SK-N-SH (cell line): Measurements from ENCODE around the gene LRTM1. TPM values are rescaled to one million over a fixed set of nuclear protein-coding genes. Genes with fewer than 3 reads are reported as not detected.

Experiments
- CTCF ChIA-PET: fragments of 300-600, 350-600 bp; formaldehyde crosslinking; extraction: SDS; loops from one replicate; lab custom pipeline; 2021; lab: Yijun Ruan, JAX
- POLR2A ChIA-PET: fragments of 350-600 bp; sonication (Branson Sonifier 250); formaldehyde crosslinking; extraction: SDS; loops from one replicate; lab custom pipeline; 2020; ENCODE audit warnings: antibody characterized with exemption, inconsistent platforms; lab: Yijun Ruan, JAX
- DNase-seq: peaks from one replicate; pipeline ENCODE4 v3.0.0; 2012
- H2AFZ ChIP-seq: fragments of 200-600 bp; sonication (generic); 2 replicates; pipeline ENCODE4 v1.8.1; 2016; ENCODE audit warnings: antibody characterized with exemption, mild to moderate bottlenecking, low read depth
- H3F3A ChIP-seq: fragments of 200-600 bp; sonication (generic); replicated peaks from 2 replicates; pipeline ENCODE3; 2016; ENCODE audit warnings: antibody characterized with exemption, mild to moderate bottlenecking; ENCODE audit not compliant: insufficient read depth
- H3K27ac ChIP-seq, 2 experiments: fragments of 200-500 bp in 1 of 2; fragments of 200-600 bp in 1 of 2; sonication (Bioruptor generic) in 1 of 2; sonication (generic), shearing (Covaris generic) in 1 of 2; 2 replicates each; pipeline versions ENCODE4 v1.5.1 to v1.6.1; 2014 to 2016; ENCODE audit warnings: low read depth in 2 of 2, inconsistent platforms in 1 of 2, low read length in 1 of 2, mild to moderate bottlenecking in 1 of 2, mixed read lengths in 1 of 2
- H3K27me3 ChIP-seq: fragments of 200-600 bp; sonication (generic), shearing (Covaris generic); 2 replicates; pipeline ENCODE4 v1.6.1; 2016; ENCODE audit warnings: mixed run types; ENCODE audit not compliant: insufficient read depth
- H3K36me3 ChIP-seq, 2 experiments: fragments of 200-500 bp in 1 of 2; fragments of 200-600 bp in 1 of 2; sonication (Bioruptor generic) in 1 of 2; sonication (generic) in 1 of 2; replicated peaks in 1 of 2; 2 replicates each; pipeline versions ENCODE3 to v1.5.1; 2014 to 2016; ENCODE audit warnings: low read length in 1 of 2, mild to moderate bottlenecking in 1 of 2; ENCODE audit not compliant: insufficient read depth in 2 of 2, control insufficient read depth in 1 of 2
- H3K4me1 ChIP-seq, 2 experiments: fragments of 200-500 bp in 1 of 2; fragments of 200-600 bp in 1 of 2; sonication (Bioruptor generic) in 1 of 2; sonication (generic), shearing (Covaris generic) in 1 of 2; 2 replicates each; pipeline versions ENCODE4 v1.5.1 to v1.6.1; 2014 to 2016; ENCODE audit warnings: low read depth in 1 of 2, low read length in 1 of 2, mixed run types in 1 of 2; ENCODE audit not compliant: insufficient read depth in 2 of 2, control insufficient read depth in 1 of 2
- H3K4me2 ChIP-seq: fragments of 200-600 bp; sonication (generic), shearing (Covaris generic); 2 replicates; pipeline ENCODE4 v1.6.1; 2017; ENCODE audit warnings: mixed run types
- H3K4me3 ChIP-seq, 2 experiments: fragments of 200-500 bp in 1 of 2; fragments of 200-600 bp in 1 of 2; sonication (Bioruptor generic) in 1 of 2; sonication (generic), shearing (Covaris generic) in 1 of 2; 2 replicates each; pipeline versions ENCODE4 v1.5.1 to v1.8.1; 2014 to 2016; ENCODE audit warnings: low read depth in 2 of 2, inconsistent platforms in 1 of 2, low read length in 1 of 2, mild to moderate bottlenecking in 1 of 2, mixed read lengths in 1 of 2, moderate library complexity in 1 of 2
- H3K79me2 ChIP-seq: fragments of 200-600 bp; sonication (generic); 2 replicates; pipeline ENCODE4 v1.8.1; 2017; ENCODE audit warnings: mild to moderate bottlenecking; ENCODE audit not compliant: insufficient read depth
- H3K9ac ChIP-seq: fragments of 200-600 bp; sonication (generic); 2 replicates; pipeline ENCODE4 v1.6.1; 2017; ENCODE audit warnings: mixed run types
- H3K9me2 ChIP-seq: fragments of 200-600 bp; sonication (generic); 2 replicates; pipeline ENCODE4 v1.6.1; 2017; ENCODE audit warnings: mixed run types
- H3K9me3 ChIP-seq: fragments of 200-600 bp; sonication (generic); 2 replicates; pipeline ENCODE4 v1.6.1; 2017; ENCODE audit warnings: mixed run types, mild to moderate bottlenecking, moderate library complexity
- H4K20me1 ChIP-seq: fragments of 200-600 bp; sonication (generic); 2 replicates; pipeline ENCODE4 v1.6.1; 2017; ENCODE audit warnings: mild to moderate bottlenecking, mixed run types; ENCODE audit not compliant: insufficient read depth
- ELF1 ChIP-seq: IDR thresholded peaks from 2 replicates; pipeline ENCODE4 v1.4.0; 2012
- EP300 ChIP-seq, 2 experiments: IDR thresholded peaks; 2 replicates each; pipeline versions ENCODE4 v1.4.0 to v1.6.1; 2012; ENCODE audit warnings: borderline replicate concordance in 1 of 2, low read depth in 1 of 2, low read length in 1 of 2
- FOXM1 ChIP-seq: IDR thresholded peaks from 2 replicates; pipeline ENCODE4 v1.4.0; 2012; ENCODE audit warnings: low read depth, mild to moderate bottlenecking
- MEF2A ChIP-seq: IDR thresholded peaks from 2 replicates; pipeline ENCODE4 v1.4.0; 2012; ENCODE audit warnings: low read depth, borderline replicate concordance
- NRF1 ChIP-seq: IDR thresholded peaks from 2 replicates; pipeline ENCODE4 v1.6.1; 2012; ENCODE audit warnings: low read depth, mild to moderate bottlenecking, low read length
- POLR2AphosphoS5 ChIP-seq: IDR thresholded peaks from 2 replicates; pipeline ENCODE4 v1.6.1; 2012; ENCODE audit warnings: low read depth, low read length
- RCOR1 ChIP-seq: fragments of 150-350 bp; IDR thresholded peaks from 2 replicates; pipeline ENCODE4 v1.6.1; 2017; ENCODE audit warnings: antibody characterized with exemption, low read length
- SIN3A ChIP-seq: IDR thresholded peaks from 2 replicates; pipeline ENCODE4 v1.6.1; 2012; ENCODE audit warnings: low read depth, mild to moderate bottlenecking, low read length, moderate library complexity, borderline replicate concordance
- TAF1 ChIP-seq: IDR thresholded peaks from 2 replicates; pipeline ENCODE4 v1.6.1; 2012; ENCODE audit warnings: low read depth, mild to moderate bottlenecking, low read length, moderate library complexity, borderline replicate concordance
- WGBS: methylation state at CpG from one replicate; pipeline ENCODE4 v1.1.6; 2017; ENCODE audit warnings: low lambda C conversion rate; 5-methylcytosine and 5-hydroxymethylcytosine counted together
- polyA plus RNA-seq, 3 experiments: library from polyadenylated mRNA; depleted of rRNA; stranded (reverse); fragments of >200 nt; gene quantifications; 2 replicates each; pipeline ENCODE4 v1.2.3, GENCODE V29; 2012
- TF ChIP-seq, protein P1 (sequence below): IDR thresholded peaks from 2 replicates; pipeline ENCODE4 v1.6.1; 2012; ENCODE audit warnings: mild to moderate bottlenecking, low read depth, low read length, moderate library complexity
- TF ChIP-seq, protein P2 (sequence below): IDR thresholded peaks from 2 replicates; pipeline ENCODE4; 2012
- TF ChIP-seq, protein P3 (sequence below): IDR thresholded peaks from 2 replicates; pipeline ENCODE4 v1.4.0; 2012; ENCODE audit warnings: low read depth
- TF ChIP-seq, protein P4 (sequence below): fragments of 150-350 bp; IDR thresholded peaks from 2 replicates; pipeline ENCODE4 v1.6.1; 2016; ENCODE audit warnings: mild to moderate bottlenecking, low read depth, low read length

The LRTM1 gene
- polyA plus RNA-seq, 1 of the 3 experiments (the other 2 are of a cell fraction) = 0.03 TPM

DNA sequence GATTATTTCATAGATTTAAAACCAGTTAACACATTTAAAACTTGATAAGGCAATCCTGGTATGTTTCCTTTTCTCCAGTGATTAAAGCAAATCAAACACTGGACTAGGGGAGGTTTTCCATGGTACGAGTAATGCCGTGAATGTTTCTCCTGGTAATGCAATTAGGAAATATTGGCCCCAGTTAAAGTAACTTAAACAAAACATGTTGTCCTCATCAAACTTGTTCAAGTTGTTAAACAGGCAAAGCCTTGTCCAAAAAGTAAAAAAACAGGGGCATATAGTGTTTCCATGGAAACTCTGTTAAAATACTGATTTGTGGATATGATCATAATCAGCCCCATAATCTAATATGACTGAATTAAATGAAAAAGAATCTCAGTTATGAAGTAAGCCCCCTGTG, 13.1 kb upstream of the LRTM1 start:
- H3K9ac ChIP-seq = no peak overlapping the region
- ChIA-PET CTCF (no interaction called here), POLR2A (no interaction called here)
- H3K4me1 ChIP-seq = no peaks in the 10 kb centered on the region
- H3K9me2 ChIP-seq = no peaks in the 10 kb centered on the region
- no peak for DNase-seq
- H3K79me2 ChIP-seq = no peaks in the 10 kb centered on the region
- WGBS = 27% methylated on average over 2 of the region's 2 CpGs
- H4K20me1 ChIP-seq = no peaks in the 10 kb centered on the region
- no peaks in the 10 kb centered on the region for H3K36me3 ChIP-seq
- no peak overlapping the region for H3K27ac ChIP-seq
- no peaks in the 10 kb centered on the region for H3K27me3 ChIP-seq
- H3K9me3 ChIP-seq = no peaks in the 10 kb centered on the region
- no peak overlapping the region for H2AFZ ChIP-seq
- H3K4me3 ChIP-seq = no peak overlapping the region
- H3K4me2 ChIP-seq = no peak overlapping the region
- TF ChIP-seq, protein P1, sequence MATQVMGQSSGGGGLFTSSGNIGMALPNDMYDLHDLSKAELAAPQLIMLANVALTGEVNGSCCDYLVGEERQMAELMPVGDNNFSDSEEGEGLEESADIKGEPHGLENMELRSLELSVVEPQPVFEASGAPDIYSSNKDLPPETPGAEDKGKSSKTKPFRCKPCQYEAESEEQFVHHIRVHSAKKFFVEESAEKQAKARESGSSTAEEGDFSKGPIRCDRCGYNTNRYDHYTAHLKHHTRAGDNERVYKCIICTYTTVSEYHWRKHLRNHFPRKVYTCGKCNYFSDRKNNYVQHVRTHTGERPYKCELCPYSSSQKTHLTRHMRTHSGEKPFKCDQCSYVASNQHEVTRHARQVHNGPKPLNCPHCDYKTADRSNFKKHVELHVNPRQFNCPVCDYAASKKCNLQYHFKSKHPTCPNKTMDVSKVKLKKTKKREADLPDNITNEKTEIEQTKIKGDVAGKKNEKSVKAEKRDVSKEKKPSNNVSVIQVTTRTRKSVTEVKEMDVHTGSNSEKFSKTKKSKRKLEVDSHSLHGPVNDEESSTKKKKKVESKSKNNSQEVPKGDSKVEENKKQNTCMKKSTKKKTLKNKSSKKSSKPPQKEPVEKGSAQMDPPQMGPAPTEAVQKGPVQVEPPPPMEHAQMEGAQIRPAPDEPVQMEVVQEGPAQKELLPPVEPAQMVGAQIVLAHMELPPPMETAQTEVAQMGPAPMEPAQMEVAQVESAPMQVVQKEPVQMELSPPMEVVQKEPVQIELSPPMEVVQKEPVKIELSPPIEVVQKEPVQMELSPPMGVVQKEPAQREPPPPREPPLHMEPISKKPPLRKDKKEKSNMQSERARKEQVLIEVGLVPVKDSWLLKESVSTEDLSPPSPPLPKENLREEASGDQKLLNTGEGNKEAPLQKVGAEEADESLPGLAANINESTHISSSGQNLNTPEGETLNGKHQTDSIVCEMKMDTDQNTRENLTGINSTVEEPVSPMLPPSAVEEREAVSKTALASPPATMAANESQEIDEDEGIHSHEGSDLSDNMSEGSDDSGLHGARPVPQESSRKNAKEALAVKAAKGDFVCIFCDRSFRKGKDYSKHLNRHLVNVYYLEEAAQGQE = no peak
- TF ChIP-seq, protein P2, sequence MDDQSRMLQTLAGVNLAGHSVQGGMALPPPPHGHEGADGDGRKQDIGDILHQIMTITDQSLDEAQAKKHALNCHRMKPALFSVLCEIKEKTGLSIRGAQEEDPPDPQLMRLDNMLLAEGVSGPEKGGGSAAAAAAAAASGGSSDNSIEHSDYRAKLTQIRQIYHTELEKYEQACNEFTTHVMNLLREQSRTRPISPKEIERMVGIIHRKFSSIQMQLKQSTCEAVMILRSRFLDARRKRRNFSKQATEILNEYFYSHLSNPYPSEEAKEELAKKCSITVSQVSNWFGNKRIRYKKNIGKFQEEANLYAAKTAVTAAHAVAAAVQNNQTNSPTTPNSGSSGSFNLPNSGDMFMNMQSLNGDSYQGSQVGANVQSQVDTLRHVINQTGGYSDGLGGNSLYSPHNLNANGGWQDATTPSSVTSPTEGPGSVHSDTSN = no peak
- no peak for TF ChIP-seq ELF1
- no peak for TF ChIP-seq NRF1
- no peak for TF ChIP-seq TAF1
- no peak for TF ChIP-seq MEF2A
- no peak for TF ChIP-seq FOXM1
- TF ChIP-seq SIN3A = no peak
- no peak for TF ChIP-seq RCOR1
- TF ChIP-seq, protein P3, sequence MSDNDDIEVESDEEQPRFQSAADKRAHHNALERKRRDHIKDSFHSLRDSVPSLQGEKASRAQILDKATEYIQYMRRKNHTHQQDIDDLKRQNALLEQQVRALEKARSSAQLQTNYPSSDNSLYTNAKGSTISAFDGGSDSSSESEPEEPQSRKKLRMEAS = no peak
- TF ChIP-seq POLR2AphosphoS5 = no peak
- no peak for TF ChIP-seq EP300 (IDR thresholded peaks at IDR 0.05; ENCODE audit: borderline replicate concordance in 1 of 2, low read depth in 1 of 2, low read length in 1 of 2)
- TF ChIP-seq, protein P4, sequence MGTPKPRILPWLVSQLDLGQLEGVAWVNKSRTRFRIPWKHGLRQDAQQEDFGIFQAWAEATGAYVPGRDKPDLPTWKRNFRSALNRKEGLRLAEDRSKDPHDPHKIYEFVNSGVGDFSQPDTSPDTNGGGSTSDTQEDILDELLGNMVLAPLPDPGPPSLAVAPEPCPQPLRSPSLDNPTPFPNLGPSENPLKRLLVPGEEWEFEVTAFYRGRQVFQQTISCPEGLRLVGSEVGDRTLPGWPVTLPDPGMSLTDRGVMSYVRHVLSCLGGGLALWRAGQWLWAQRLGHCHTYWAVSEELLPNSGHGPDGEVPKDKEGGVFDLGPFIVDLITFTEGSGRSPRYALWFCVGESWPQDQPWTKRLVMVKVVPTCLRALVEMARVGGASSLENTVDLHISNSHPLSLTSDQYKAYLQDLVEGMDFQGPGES = no peak
- no peaks in the 10 kb centered on the region for H3F3A ChIP-seq
